SH-SY5Y (cell line): ENCODE results near the gene ZIK1.

Experiments
- GATA2 ChIP-seq: IDR thresholded peaks from 2 replicates; pipeline ENCODE4 v1.6.1; 2011; ENCODE audit warnings: mild to moderate bottlenecking, low read depth, low read length
- GATA3 ChIP-seq: IDR thresholded peaks from 2 replicates; pipeline ENCODE4 v1.6.1; 2011; ENCODE audit warnings: low read depth, mild to moderate bottlenecking, low read length, moderate library complexity

DNA sequence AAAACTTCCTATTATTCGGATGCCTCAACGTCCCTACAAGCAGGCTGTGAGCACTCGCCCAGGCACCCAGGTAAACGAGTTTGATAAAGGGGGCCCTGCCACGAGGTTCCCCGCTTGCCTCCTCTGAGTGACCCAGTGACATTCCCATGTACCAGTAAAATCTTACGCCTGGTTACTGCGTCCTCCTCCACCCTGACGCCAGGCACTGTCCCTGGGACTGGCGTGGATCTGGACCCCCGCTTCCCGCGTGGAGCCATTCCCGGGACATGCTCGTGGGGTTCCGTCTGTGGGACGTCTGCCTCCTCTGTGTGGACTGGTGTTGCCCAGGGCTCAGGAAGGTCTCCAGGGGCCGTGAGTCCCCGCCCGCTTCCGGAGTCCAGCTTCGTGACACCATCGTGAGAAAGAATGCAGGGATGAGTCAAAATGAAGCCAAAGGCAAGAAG, 23.9 kb upstream of the ZIK1 start:
- TF ChIP-seq GATA2 (no peak), GATA3 (no peak)
